GM10248 (cell line): ENCODE measurements around the gene OCA2.

Experiments used
- CTCF ChIA-PET: fragments of 300-600 bp; sonication (Branson Sonifier 250); formaldehyde crosslinking; extraction: SDS; loops from one replicate; lab custom pipeline; 2021; ENCODE audit warnings: antibody characterized with exemption; lab: Yijun Ruan, JAX
- POLR2A ChIA-PET: fragments of 350-650 bp; sonication (Branson Sonifier 250); formaldehyde crosslinking; extraction: SDS; loops from one replicate; lab custom pipeline; 2020; ENCODE audit warnings: antibody characterized with exemption; lab: Yijun Ruan, JAX
- DNase-seq: peaks from one replicate; pipeline ENCODE4 v3.0.0; 2012; ENCODE audit errors: extremely low spot score
- TF ChIP-seq, protein P1 (sequence below): IDR thresholded peaks from 2 replicates; pipeline ENCODE4 v1.5.1; 2012; ENCODE audit warnings: mild to moderate bottlenecking, low read depth; ENCODE audit errors: extremely low read depth, missing control alignments, control extremely low read depth

The OCA2 gene

DNA sequence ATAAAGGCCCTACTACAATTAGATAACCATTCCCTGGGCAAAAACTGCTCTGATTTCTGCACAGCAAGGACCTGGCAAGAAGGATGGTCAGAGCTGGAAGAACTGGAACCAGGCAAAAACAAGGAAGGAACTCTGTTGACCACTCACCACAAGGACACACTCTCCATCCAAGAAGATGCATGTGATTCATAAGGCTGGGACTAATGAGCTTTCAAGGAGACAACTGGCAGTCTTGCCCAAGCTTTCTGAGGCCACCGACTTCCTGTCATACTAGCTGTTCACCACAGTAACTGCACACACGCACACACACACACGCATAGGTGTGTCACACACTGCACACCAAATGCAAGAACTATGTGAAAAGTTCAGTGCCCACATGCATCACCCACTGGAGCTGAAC lies 256.6 kb downstream of the OCA2 start:
- ChIA-PET CTCF (no interaction called here), POLR2A (no interaction called here)
- DNase-seq = no peak
- TF ChIP-seq, protein P1, sequence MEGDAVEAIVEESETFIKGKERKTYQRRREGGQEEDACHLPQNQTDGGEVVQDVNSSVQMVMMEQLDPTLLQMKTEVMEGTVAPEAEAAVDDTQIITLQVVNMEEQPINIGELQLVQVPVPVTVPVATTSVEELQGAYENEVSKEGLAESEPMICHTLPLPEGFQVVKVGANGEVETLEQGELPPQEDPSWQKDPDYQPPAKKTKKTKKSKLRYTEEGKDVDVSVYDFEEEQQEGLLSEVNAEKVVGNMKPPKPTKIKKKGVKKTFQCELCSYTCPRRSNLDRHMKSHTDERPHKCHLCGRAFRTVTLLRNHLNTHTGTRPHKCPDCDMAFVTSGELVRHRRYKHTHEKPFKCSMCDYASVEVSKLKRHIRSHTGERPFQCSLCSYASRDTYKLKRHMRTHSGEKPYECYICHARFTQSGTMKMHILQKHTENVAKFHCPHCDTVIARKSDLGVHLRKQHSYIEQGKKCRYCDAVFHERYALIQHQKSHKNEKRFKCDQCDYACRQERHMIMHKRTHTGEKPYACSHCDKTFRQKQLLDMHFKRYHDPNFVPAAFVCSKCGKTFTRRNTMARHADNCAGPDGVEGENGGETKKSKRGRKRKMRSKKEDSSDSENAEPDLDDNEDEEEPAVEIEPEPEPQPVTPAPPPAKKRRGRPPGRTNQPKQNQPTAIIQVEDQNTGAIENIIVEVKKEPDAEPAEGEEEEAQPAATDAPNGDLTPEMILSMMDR = no peak

- CTCF ChIA-PET = no interaction called here
- no peak for DNase-seq
- POLR2A ChIA-PET = no interaction called here
- TF ChIP-seq, protein P1 = no peak
Measured at GRCh38 chr15:27835233-27835939, 263.7 kb downstream of the OCA2 start.

DNA sequence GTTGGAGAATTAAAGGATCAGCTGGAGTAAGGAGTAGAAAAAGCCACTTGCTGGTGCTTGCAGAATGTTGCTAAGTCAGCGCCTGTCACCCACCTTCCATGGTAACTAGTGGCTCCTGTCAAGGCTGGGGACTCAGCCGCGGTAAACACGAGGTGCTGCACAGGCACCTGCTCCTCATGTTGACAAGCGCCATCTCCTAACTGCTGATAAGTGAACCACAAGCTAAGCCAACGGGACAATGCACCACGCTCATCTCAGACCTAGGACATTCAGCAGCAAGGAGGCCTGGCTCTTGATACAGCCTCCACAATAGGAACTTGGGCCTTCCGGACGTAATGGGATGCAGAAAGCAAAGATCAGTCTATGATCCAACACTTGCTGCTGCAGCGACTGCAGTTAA lies 264.4 kb downstream of the OCA2 start:
- CTCF ChIA-PET = no interaction called here
- POLR2A ChIA-PET = no interaction called here

DNA sequence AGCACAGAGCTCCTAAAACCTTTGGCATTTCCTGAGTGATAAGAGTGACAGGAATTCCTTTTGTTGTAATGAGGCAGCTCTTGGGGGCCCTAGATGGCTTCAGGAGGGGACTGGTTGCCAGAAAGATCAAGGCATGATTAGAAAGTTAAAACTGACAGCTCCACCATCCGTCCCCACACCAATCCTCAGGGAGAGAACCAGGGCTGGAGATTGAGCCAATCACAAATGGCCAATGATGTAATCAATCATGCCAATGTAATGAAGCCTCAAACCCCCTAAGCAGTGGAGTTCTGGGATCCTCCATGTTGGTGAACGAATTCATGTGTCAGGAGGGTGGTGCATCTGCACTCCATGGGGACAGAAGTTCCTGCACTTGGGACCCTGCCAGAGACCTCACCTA lies 265.1 kb downstream of the OCA2 start:
- ChIA-PET POLR2A (no interaction called here), CTCF (no interaction called here)
- DNase-seq = no peak
- TF ChIP-seq, protein P1 = no peak

More for the DNA sequence above, 264.4 kb downstream of the OCA2 start:
- no peak for DNase-seq
- TF ChIP-seq, protein P1 = no peak

DNA sequence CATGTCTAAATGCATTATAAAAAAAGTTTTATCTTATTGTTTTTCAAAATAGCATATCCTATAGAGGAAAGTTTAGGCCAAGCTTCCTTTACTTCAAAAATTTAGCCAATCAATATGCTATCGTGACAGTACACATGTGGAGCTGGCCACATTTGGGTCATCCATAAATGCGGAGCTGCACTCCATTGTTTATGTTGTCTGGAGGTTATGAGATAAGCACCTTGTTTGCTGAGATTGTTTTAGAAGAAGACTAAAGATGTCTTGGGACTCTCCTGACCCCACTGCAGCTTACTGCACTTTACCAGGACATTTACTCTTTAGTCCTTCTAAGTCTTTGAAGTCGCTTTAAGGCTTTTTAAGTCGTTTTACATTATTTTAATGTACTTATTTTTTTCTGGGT lies 265.9 kb downstream of the OCA2 start:
- POLR2A ChIA-PET = no interaction called here
- TF ChIP-seq, protein P1 = no peak
- CTCF ChIA-PET = interaction anchor here (1.3 kb wide), 1 partner anchor 11 kb away, joined by 5 read pairs; no protein-coding TSS in a partner anchor
- DNase-seq = no peak

DNA sequence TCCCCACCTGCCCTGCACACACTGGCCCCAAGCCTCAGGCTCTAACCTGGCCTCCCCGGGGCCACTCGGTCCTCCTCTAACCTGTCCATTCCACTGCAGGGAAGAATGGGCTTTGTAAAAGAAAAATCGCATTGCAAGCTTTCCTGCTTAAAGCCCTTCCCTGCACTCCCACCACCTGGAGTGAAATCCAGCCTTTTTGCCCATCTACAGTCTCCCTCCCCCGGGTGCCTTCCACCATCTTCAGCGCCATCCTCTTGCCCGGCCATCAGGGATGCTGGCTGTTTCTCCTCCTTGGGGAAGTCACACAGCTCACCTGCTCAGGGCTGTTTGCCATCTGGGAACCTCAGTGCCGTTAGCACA lies 266.9 kb downstream of the OCA2 start:
- ChIA-PET POLR2A (no interaction called here), CTCF (interaction anchor here (1.3 kb wide), 1 partner anchor 12 kb away, joined by 5 read pairs; no protein-coding TSS in a partner anchor)
- TF ChIP-seq, protein P1 = no peak
- DNase-seq = no peak
